CD8-positive, alpha-beta memory T cell (primary cell): ENCODE results near the gene SMDT1. TPM values are rescaled to one million over a fixed set of nuclear protein-coding genes. Genes with fewer than 3 reads are reported as not detected.
A peak's percentile ranks its signal among the peaks of the same experiment; 100 is the strongest.

Experiments
- CTCF ChIA-PET: fragments of 350-600 bp; sonication (Branson Sonifier 250); formaldehyde crosslinking; loops from one replicate; lab custom pipeline; 2021; ENCODE audit warnings: antibody characterized with exemption; lab: Charles Lee
- POLR2A ChIA-PET: fragments of 350-600 bp; sonication (Branson Sonifier 250); formaldehyde crosslinking; loops from one replicate; lab custom pipeline; 2021; ENCODE audit warnings: antibody characterized with exemption; lab: Charles Lee
- DNase-seq, 5 donors: peaks; one replicate each; pipeline versions ENCODE4 v3.0.0 to v3.0.0-alpha.2; 2020 to 2022; ENCODE audit warnings: mixed read lengths in 1 of 5
- H3K27ac ChIP-seq: one replicate; pipeline ENCODE4 v1.7.0; 2013; ENCODE audit warnings: low read depth, mild to moderate bottlenecking, low read length, moderate library complexity
- H3K27me3 ChIP-seq: 2 replicates; pipeline ENCODE4 v1.7.0; 2013; ENCODE audit warnings: low read length, mild to moderate bottlenecking; ENCODE audit not compliant: insufficient read depth, poor library complexity, severe bottlenecking
- H3K36me3 ChIP-seq: 2 replicates; pipeline ENCODE4 v1.7.0; 2013; ENCODE audit warnings: mild to moderate bottlenecking, low read length, moderate library complexity; ENCODE audit not compliant: insufficient read depth
- H3K4me1 ChIP-seq: 2 replicates; pipeline ENCODE4 v1.7.0; 2013; ENCODE audit warnings: mild to moderate bottlenecking, low read length, moderate library complexity; ENCODE audit not compliant: insufficient read depth
- H3K4me3 ChIP-seq: 2 replicates; pipeline ENCODE4 v1.7.0; 2013; ENCODE audit warnings: mild to moderate bottlenecking, low read length
- H3K9me3 ChIP-seq: 2 replicates; pipeline ENCODE4 v1.7.0; 2013; ENCODE audit warnings: mild to moderate bottlenecking, low read length
- H3K27ac Mint-ChIP-seq, 8 donors: one replicate each; pipeline ENCODE4 v1.8.0; 2020 to 2021; ENCODE audit warnings: mixed read lengths in 8 of 8, mild to moderate bottlenecking in 6 of 8, inconsistent platforms in 3 of 8, moderate library complexity in 3 of 8
- H3K27me3 Mint-ChIP-seq, 2 donors: one replicate each; pipeline ENCODE4 v1.8.0; 2020 to 2021; ENCODE audit warnings: mixed read lengths in 2 of 2, mild to moderate bottlenecking in 1 of 2, moderate library complexity in 1 of 2
- H3K36me3 Mint-ChIP-seq, 3 donors: one replicate each; pipeline ENCODE4 v1.8.0; 2020 to 2021; ENCODE audit warnings: mixed read lengths in 3 of 3, inconsistent platforms in 1 of 3, mild to moderate bottlenecking in 1 of 3
- H3K4me1 Mint-ChIP-seq, 3 donors: one replicate each; pipeline ENCODE4 v1.8.0; 2020 to 2021; ENCODE audit warnings: mixed read lengths in 3 of 3, inconsistent platforms in 1 of 3, mild to moderate bottlenecking in 1 of 3
- H3K4me3 Mint-ChIP-seq, 7 donors: one replicate each; pipeline ENCODE4 v1.8.0; 2020 to 2021; ENCODE audit warnings: mixed read lengths in 7 of 7, mild to moderate bottlenecking in 6 of 7, moderate library complexity in 4 of 7, inconsistent platforms in 2 of 7
- H3K9me3 Mint-ChIP-seq, 5 donors: one replicate each; pipeline ENCODE4 v1.8.0; 2020 to 2022; ENCODE audit warnings: mixed read lengths in 5 of 5, mild to moderate bottlenecking in 3 of 5, moderate library complexity in 2 of 5, inconsistent platforms in 1 of 5
- polyA plus RNA-seq: library from polyadenylated mRNA; unstranded; fragments of 300-500 nt; fragmentation: Illumina TruSeq; gene quantifications from one replicate; pipeline ENCODE4 v1.2.3, GENCODE V29; 2021
- total RNA-seq, 2 experiments: library from RNA; stranded (reverse); gene quantifications; one replicate each; pipeline ENCODE4 v1.2.3, GENCODE V29; 2021

Gene SMDT1
- total and polyA plus RNA-seq, 3 experiments from 2014 or later, result 67.9 to 160 (median 74.5) TPM

DNA sequence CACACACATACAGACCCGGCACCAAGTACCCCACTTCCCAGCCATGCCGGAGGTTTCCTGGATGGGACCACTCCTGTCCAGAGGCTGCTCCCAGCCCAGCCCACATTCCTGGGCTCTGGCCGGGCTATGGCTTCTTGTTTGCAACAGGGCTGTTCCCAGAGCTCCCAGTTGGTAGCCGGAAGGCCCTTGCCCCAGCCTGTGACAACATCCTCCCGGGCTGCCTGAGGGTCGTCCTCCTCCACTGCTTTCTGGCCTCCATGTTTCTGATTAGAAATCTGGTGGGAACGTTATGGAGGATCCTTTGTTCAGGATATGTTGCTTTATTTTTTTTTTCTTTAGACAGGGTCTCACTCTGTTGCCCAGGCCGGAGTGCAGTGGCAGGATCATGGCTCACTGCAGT lies 52.1 kb downstream of the SMDT1 start:
- no peak for DNase-seq
- H3K27me3 Mint-ChIP-seq, result no peaks in the 10 kb centered on the region
- POLR2A ChIA-PET, result no interaction called here
- Histone ChIP-seq H3K4me3 (no peak overlapping the region), H3K9me3 (no peaks in the 10 kb centered on the region), H3K27ac (no peak overlapping the region), H3K4me1 (no peaks in the 10 kb centered on the region), H3K36me3 (no peaks in the 10 kb centered on the region), H3K27me3 (no peaks in the 10 kb centered on the region)
- no peaks in the 10 kb centered on the region for H3K4me1 Mint-ChIP-seq
- H3K4me3 Mint-ChIP-seq, result no peak overlapping the region
- CTCF ChIA-PET, result no interaction called here
- H3K27ac Mint-ChIP-seq, result peak overlapping the region in 1 of 8 donors; percentile 10
- H3K36me3 Mint-ChIP-seq, result no peaks in the 10 kb centered on the region
- no peaks in the 10 kb centered on the region for H3K9me3 Mint-ChIP-seq

DNA sequence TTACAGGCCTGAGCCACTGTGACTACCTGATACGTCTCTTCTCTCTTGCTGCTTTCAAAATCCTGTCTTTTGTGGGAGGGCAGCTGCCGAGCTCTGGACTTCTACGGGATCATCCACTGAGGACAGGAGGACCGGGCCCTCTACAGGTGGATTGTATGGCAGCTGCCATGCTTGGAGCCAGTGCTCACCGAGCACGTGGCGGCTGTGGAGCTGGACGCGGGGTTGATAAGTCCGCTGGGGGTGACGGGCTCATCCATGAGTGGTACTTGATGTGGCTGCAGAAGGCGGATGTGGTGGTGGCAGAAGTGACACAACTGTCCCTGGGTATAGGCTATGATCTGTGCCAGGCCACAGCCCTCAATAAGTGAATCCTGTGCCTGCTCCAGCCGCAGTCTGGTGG lies 53.0 kb downstream of the SMDT1 start:
- no peaks in the 10 kb centered on the region for H3K36me3 ChIP-seq
- no peak for DNase-seq
- no peaks in the 10 kb centered on the region for H3K4me1 ChIP-seq
- ChIA-PET POLR2A (no interaction called here), CTCF (no interaction called here)
- Mint-ChIP-seq H3K4me3 (no peak overlapping the region), H3K9me3 (no peaks in the 10 kb centered on the region), H3K4me1 (no peaks in the 10 kb centered on the region), H3K36me3 (no peaks in the 10 kb centered on the region), H3K27me3 (no peaks in the 10 kb centered on the region), H3K27ac (no peak overlapping the region)
- H3K9me3 ChIP-seq, result no peaks in the 10 kb centered on the region
- H3K27me3 ChIP-seq, result no peaks in the 10 kb centered on the region
- H3K27ac ChIP-seq, result no peak overlapping the region
- no peak overlapping the region for H3K4me3 ChIP-seq

Other genes starting within 250 kb of the SMDT1 start
- gene SREBF2, start 246.6 kb upstream of the SMDT1 start, total RNA-seq, result 10 to 100 TPM; 85.1 to 87.1 TPM
- 24.5 TPM for gene SREBF2, start 246.6 kb upstream of the SMDT1 start, polyA plus RNA-seq
- 1 to 10 TPM; 1.3 to 1.4 TPM for gene SHISA8, start 164.6 kb upstream of the SMDT1 start, total RNA-seq
- gene SHISA8, start 164.6 kb upstream of the SMDT1 start, polyA plus RNA-seq, result not detected
- gene TNFRSF13C, start 152.9 kb upstream of the SMDT1 start, total RNA-seq, result 1 to 10 TPM; 5.4 to 5.9 TPM
- 2.0 TPM for gene TNFRSF13C, start 152.9 kb upstream of the SMDT1 start, polyA plus RNA-seq
- 10 to 100 TPM; 73.2 to 77.5 TPM for gene CENPM, start 132.5 kb upstream of the SMDT1 start, total RNA-seq
- gene CENPM, start 132.5 kb upstream of the SMDT1 start, polyA plus RNA-seq, result 19.2 TPM
- gene SEPTIN3, start 110.3 kb upstream of the SMDT1 start, total RNA-seq, result under 1 TPM; 0.33 to 0.51 TPM
- not detected for gene SEPTIN3, start 110.3 kb upstream of the SMDT1 start, polyA plus RNA-seq
- under 1 TPM; 0.66 to 0.82 TPM for gene WBP2NL, start 80.9 kb upstream of the SMDT1 start, total RNA-seq
- 0.70 TPM for gene WBP2NL, start 80.9 kb upstream of the SMDT1 start, polyA plus RNA-seq
- 10 to 100 TPM; 20.3 to 21.2 TPM for gene NAGA, start 8.9 kb upstream of the SMDT1 start, total RNA-seq
- 19.0 TPM for gene NAGA, start 8.9 kb upstream of the SMDT1 start, polyA plus RNA-seq
- gene PHETA2, start 5.5 kb upstream of the SMDT1 start, total RNA-seq, result 1 to 10 TPM; 3.1 TPM
- gene PHETA2, start 5.5 kb upstream of the SMDT1 start, polyA plus RNA-seq, result 0.67 TPM
- 100 to 1,000 TPM; 106 to 126 TPM for gene NDUFA6, start 11.1 kb downstream of the SMDT1 start, total RNA-seq
- gene NDUFA6, start 11.1 kb downstream of the SMDT1 start, polyA plus RNA-seq, result 140 TPM
- gene CYP2D6, start 51.1 kb downstream of the SMDT1 start, total RNA-seq, result 1 to 10 TPM; 1.8 to 2.2 TPM
- 0.26 TPM for gene CYP2D6, start 51.1 kb downstream of the SMDT1 start, polyA plus RNA-seq
- gene TCF20, start 191.0 kb downstream of the SMDT1 start, total RNA-seq, result 10 to 100 TPM; 64.0 to 68.2 TPM
- gene TCF20, start 191.0 kb downstream of the SMDT1 start, polyA plus RNA-seq, result 3.3 TPM